ENCODE data around the gene RDH13. TPM values are rescaled to one million over a fixed set of nuclear protein-coding genes. Genes with fewer than 3 reads are reported as not detected.
"Not testable (repeated sequence)": the region's sequence is repeated elsewhere in the genome, so short reads cannot be mapped to it uniquely, and the experiment has no call there.

RDH13 gene
- total RNA-seq, 1 experiment from 2014 or later, result 14.1 TPM

DNA sequence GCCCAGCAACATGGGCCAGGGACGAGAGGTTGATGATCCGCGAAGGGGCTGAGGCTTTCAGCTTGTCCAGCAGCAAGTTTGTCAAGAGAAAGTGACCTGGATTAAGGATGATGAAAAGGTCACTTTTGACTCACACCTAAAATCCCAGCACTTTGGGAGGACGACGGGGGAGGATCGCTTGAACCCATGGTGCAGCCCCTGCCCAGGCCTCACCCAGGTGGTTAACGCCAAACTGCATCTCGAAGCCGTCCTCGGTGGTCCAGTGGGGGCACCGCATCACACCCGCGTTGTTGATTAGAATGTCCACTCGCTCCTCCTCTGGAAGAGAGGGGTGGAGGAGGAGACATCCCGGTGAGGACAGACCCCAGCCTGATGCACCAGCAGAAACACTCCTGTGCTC lies 14.5 kb downstream of the RDH13 start:
- DNase-seq (ENCODE audit: extremely low read depth, low read depth), result no peak

GRCh38 chr19:55047951-55048350 lies 15.0 kb downstream of the RDH13 start:
- DNase-seq (ENCODE audit: extremely low read depth, low read depth), result no peak

GRCh38 chr19:55046975-55047622 lies 15.8 kb downstream of the RDH13 start:
- no peak for DNase-seq (ENCODE audit: extremely low read depth, low read depth)

DNA sequence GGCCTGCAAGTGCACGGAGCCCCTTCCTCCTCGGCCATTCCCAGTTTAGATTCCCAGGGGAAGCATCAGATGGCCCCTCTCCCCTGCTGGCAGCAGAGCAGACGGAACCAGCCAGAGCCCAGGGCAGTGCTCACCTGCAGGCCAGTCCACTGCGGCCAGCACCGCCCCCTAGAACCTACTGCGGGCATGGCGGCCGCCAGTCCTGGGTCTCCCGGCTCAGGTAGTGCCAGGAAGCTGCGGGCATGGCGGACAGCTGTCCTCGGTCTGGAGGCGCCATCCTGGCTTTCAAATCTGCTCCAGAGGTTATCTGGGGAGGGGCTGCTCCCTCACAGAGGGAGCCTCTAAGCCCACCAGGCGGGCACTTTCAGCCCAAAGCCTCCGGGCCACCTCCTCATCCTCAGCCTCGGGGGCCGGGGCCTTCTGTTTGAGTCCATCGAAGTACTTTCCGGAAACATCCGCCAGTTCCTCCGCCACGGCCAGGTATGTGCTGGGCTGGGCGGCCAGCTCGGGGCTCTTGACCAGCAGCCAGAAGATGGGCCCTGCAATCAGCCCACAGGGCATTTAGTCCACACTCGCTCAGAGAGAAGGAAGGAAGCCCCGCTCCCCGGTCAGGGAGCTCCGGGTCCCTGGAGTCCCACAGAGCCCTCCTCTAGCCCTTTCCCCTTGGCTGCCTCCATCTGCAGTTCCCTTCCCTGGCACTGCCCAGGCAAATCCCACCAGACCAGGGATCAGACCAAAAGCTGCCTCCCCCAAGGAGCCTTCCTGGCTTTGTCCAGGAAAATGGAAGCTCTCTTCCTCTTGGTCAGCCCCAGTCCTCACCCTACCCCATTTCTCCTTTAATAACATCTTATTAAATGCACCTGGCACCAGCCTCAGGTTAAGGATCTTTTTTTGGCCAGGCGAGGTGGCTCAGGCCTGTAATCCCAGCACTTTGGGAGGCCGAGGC lies 17.9 kb downstream of the RDH13 start:
- no peak for DNase-seq (ENCODE audit: extremely low read depth, low read depth)

DNA sequence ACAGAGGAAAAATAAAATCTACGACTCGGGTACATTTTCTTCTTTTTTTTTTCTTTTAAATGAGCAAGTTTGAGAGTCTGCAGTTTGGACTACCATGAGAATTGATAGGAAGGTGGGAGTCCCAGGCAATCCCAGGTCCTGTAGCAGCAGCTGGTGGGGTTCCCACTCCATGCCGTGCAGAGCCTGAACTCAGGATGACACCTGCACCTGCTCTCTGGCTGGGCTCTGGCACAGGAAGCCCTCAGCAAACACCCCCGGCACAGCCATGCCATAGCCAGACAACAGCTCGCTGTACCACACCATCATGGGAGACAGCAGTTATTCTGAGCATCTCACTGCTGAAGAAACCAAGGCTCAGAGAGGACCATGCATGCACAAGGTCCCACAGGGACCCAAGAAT lies 18.7 kb downstream of the RDH13 start:
- DNase-seq (ENCODE audit: extremely low read depth, low read depth), result no peak

GRCh38 chr19:55042688-55043087 lies 20.3 kb downstream of the RDH13 start:
- no peak for DNase-seq (ENCODE audit: extremely low read depth, low read depth)

- no peak for DNase-seq (ENCODE audit: extremely low read depth, low read depth)
These were observed 20.6 kb downstream of the RDH13 start for GRCh38 chr19:55042344-55042678.

- DNase-seq (ENCODE audit: extremely low read depth, low read depth), result no peak
These were observed 21.2 kb downstream of the RDH13 start for GRCh38 chr19:55041627-55042343.

DNA sequence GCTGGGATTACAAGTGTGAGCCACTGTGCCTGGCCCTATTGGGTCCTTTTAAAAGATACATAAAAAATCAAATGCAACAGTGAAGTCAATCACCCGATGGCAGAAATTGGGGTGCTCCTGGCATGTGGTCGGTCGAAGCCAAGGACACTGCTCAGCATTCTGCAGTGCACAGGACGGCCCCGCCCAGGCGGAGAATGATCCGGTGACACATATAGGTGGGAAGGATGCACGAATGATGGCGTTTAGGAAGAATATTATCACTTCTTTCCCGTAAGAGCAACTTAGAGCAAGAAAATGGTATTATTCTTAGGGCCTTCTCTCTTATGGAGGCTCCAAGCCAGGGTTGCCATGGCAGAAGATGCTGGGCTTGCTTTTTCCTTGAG lies 21.7 kb downstream of the RDH13 start:
- no peak for DNase-seq (ENCODE audit: extremely low read depth, low read depth)

DNA sequence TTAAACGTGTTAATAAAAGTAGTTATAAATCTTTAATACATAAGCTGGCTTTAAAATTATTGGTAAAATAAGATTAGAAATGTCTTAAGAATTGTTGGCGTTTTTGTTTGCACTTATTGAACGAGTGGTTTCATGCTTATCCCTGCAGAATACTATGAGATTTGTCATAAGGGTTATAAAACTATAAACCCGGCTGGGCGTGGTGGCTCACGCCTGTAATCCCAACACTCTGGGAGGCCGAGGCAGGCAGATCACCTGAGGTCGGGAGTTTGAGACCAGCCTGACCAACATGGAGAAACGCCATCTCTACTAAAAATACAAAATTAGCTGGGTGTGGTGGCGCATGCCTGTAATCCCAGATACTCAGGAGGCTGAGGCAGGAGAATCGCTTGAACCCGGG lies 22.3 kb downstream of the RDH13 start:
- DNase-seq (ENCODE audit: extremely low read depth, low read depth), result not testable (repeated sequence)

DNA sequence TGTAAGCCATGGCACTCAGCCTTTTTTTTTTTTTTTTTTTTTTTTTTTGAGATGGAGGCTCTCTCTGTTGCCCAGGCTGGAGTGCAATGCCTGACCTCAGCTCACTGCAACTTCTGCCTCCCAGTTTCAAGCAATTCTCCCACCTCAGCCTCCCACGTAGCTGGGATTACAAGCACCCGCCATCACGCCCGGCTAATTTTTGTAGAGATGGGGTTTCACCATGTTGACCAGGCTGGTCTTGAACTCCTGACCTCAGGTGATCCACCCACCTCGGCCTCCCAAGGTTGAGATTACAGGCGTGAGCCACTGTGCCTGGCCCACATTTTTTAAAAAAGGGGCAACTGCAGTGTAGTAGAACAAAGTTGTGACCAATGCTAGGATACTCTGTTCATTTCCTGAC lies 25.3 kb downstream of the RDH13 start:
- not testable (repeated sequence) for DNase-seq (ENCODE audit: extremely low read depth, low read depth)

DNA sequence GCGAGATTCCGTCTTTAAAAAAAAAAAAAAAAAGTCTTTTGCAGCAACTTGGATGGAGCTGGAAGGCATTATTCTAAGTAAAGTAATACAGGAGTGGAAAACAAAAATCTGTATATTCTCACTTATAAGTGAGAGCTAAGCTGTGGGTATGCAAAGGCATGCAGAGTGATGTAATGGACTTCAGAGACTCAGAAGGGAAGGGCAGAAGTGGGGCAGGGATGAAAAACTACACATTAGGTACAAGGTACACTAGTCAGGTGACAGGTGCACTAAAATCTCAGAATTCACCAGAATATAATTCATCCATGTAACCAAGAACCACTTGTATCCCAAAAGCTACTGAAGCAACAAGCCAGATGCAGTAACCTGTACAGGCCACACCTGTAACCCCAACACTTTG lies 26.9 kb downstream of the RDH13 start:
- DNase-seq (ENCODE audit: extremely low read depth, low read depth), result no peak

DNA sequence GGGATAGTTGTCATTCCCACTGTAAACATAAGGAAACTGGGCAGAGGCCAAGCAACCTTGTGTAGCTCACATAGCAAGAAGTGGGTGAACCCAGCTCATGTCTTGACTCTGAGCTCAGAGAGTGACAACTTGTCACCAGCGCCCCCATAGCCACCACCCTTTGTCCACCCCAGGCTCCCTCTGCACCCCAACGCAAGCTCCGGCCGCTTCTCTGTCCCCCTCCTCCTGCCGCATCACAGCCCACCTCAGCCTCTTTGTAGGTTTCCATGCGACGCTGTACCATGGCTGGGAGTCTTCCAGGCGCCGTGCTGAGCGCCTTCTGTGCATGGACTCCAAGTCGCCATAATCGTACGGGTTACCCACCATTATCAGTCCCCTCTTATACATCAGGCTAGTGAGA lies 28.2 kb downstream of the RDH13 start:
- DNase-seq (ENCODE audit: extremely low read depth, low read depth), result no peak

GRCh38 chr19:55032976-55033643 lies 29.8 kb downstream of the RDH13 start:
- DNase-seq (ENCODE audit: extremely low read depth, low read depth), result not testable (repeated sequence)

- no peak for DNase-seq (ENCODE audit: extremely low read depth, low read depth)
These were observed 30.7 kb downstream of the RDH13 start for GRCh38 chr19:55032170-55032800.

GRCh38 chr19:55031178-55031577 lies 31.8 kb downstream of the RDH13 start:
- no peak for DNase-seq (ENCODE audit: extremely low read depth, low read depth)

DNA sequence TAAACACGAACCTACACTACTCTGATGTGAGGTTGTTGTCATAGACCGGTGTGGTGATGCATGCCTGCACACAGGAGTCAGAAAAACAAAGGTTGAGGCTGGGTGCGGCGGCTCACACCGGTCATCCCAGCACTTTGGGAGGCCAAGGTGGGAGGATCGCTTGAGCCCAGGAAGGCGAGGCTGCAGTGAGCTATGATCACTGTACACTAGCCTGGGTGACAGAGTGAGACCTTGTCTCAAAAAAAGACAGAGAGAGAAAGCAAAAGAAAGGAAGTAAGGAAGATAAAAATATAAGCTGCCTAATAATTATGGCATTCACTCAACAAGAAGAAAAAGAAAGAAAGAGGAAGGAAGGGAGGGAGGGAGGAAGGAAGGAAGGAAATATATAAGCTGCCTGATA lies 34.2 kb downstream of the RDH13 start:
- DNase-seq (ENCODE audit: extremely low read depth, low read depth), result no peak

GRCh38 chr19:55027472-55028337 lies 35.2 kb downstream of the RDH13 start:
- no peak for DNase-seq (ENCODE audit: extremely low read depth, low read depth)

DNA sequence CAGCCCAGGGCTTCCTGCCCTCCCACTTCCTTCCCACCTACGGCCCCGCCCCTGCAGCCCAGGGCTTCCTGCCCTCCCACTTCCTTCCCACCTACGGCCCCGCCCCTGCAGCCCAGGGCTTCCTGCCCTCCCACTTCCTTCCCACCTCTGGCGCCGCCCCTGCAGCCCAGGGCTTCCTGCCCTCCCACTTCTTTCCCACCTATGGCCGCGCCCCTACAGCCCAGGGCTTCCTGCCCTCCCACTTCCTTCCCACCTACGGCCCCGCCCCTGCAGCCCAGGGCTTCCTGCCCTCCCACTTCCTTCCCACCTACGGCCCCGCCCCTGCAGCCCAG lies 35.8 kb downstream of the RDH13 start:
- not testable (repeated sequence) for DNase-seq (ENCODE audit: extremely low read depth, low read depth)

- DNase-seq (ENCODE audit: extremely low read depth, low read depth), result no peak
These were observed 38.8 kb downstream of the RDH13 start for GRCh38 chr19:55024111-55024510.
